Gastroesophageal sphincter (tissue), 4 donors: Measurements from ENCODE around the gene RAB42. TPM values are rescaled to one million over a fixed set of nuclear protein-coding genes. Genes with fewer than 3 reads are reported as not detected.

ENCODE experiments used
- ATAC-seq: fragments of 150-250 bp; one replicate; pipeline ENCODE4 v1.9.1; 2016; ENCODE audit warnings: mild to moderate bottlenecking, moderate library complexity
- H3K27ac ChIP-seq, 4 donors: fragments of 200-600 bp; sonication (generic) in 3 of 4; 1 replicate in 3 of 4; 2 replicates in 1 of 4; pipeline ENCODE4 v1.5.1; 2016 to 2019
- H3K27me3 ChIP-seq: fragments of 200-600 bp; sonication (generic); one replicate; pipeline ENCODE4 v1.5.1; 2019
- H3K36me3 ChIP-seq, 2 donors: fragments of 200-600 bp; sonication (generic); one replicate each; pipeline ENCODE4 v1.5.1; 2019; ENCODE audit warnings: control low read depth in 1 of 2
- H3K4me1 ChIP-seq, 3 donors: fragments of 200-600 bp; sonication (generic); 1 replicate in 2 of 3; 2 replicates in 1 of 3; pipeline ENCODE4 v1.5.1; 2016 to 2019; ENCODE audit warnings: control low read depth in 2 of 3
- H3K4me3 ChIP-seq, 2 donors: fragments of 200-600 bp; sonication (generic); one replicate each; pipeline ENCODE4 v1.5.1; 2019; ENCODE audit warnings: mild to moderate bottlenecking in 1 of 2, moderate library complexity in 1 of 2
- H3K9me3 ChIP-seq, 3 donors: fragments of 200-600 bp; sonication (generic); one replicate each; pipeline ENCODE4 v1.5.1; 2017 to 2019; ENCODE audit warnings: control low read depth in 2 of 3
- CTCF ChIP-seq, 4 experiments: fragments of 200-600 bp in 2 of 4; fragments of 450-650 bp in 2 of 4; sonication (generic) in 1 of 4; IDR thresholded peaks; one replicate each; pipeline ENCODE4 v1.5.1; 2017 to 2019; ENCODE audit warnings: antibody characterized with exemption in 4 of 4, mild to moderate bottlenecking in 2 of 4, moderate library complexity in 2 of 4
- EP300 ChIP-seq: sonication (generic); formaldehyde crosslinking; IDR thresholded peaks from one replicate; pipeline ENCODE4 v1.6.1; 2017; ENCODE audit warnings: antibody characterized with exemption, mild to moderate bottlenecking
- POLR2A ChIP-seq, 2 donors: fragments of 450-650 bp; IDR thresholded peaks; one replicate each; pipeline ENCODE4 v1.6.1; 2017; ENCODE audit warnings: antibody characterized with exemption in 2 of 2, mild to moderate bottlenecking in 2 of 2, moderate library complexity in 1 of 2
- POLR2AphosphoS5 ChIP-seq: sonication (generic); formaldehyde crosslinking; IDR thresholded peaks from one replicate; pipeline ENCODE4 v1.6.1; 2017; ENCODE audit warnings: antibody characterized with exemption
- WGBS, 2 donors: methylation state at CpG; one replicate each; pipeline ENCODE4 v1.1.5; 2018; ENCODE audit warnings: low coverage in 1 of 2; 5-methylcytosine and 5-hydroxymethylcytosine counted together
- total RNA-seq, 4 donors: library from RNA; depleted of rRNA; stranded (reverse); fragments of >200 nt; gene quantifications; one replicate each; pipeline ENCODE4 v1.1.0, GENCODE V29; 2016

Gene RAB42, protein sequence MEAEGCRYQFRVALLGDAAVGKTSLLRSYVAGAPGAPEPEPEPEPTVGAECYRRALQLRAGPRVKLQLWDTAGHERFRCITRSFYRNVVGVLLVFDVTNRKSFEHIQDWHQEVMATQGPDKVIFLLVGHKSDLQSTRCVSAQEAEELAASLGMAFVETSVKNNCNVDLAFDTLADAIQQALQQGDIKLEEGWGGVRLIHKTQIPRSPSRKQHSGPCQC
- 1 to 10 TPM in 3 of 4 donors, under 1 TPM in 1; 0.67 to 5.1 (median 2.5) TPM for total RNA-seq

- Histone ChIP-seq H3K27ac (peak within 1 kb of the TSS in 3 of 4 donors; percentile 9 to 68 (median 34)), H3K4me3 (peak within 1 kb of the TSS; percentile 36 to 58), H3K27me3 (no peaks in the 10 kb centered on the region), H3K9me3 (no peaks in the 10 kb centered on the region), H3K36me3 (no peaks in the 10 kb centered on the region), H3K4me1 (peaks cover 0 to 17% (median 0%) of the 10 kb centered on the region in 3 donors)
- ATAC-seq, result peak; percentile 77
- 14% methylated on average over 1 of the region's 13 CpGs; no CpG with 5 or more reads in 1 of the 2 donors for WGBS, 2 donors
- no peak for TF ChIP-seq POLR2AphosphoS5
- TF ChIP-seq CTCF (IDR thresholded peaks at IDR 0.05), result no peak
- no peak for TF ChIP-seq POLR2A (IDR thresholded peaks at IDR 0.05)
- TF ChIP-seq EP300, result no peak
Observed at GRCh38 chr1:28591708-28592320, at the start of gene RAB42. Gene RAB42 (plus strand): TSS chr1:28592265. CDS start chr1:28592512, 247 bp downstream.

DNA sequence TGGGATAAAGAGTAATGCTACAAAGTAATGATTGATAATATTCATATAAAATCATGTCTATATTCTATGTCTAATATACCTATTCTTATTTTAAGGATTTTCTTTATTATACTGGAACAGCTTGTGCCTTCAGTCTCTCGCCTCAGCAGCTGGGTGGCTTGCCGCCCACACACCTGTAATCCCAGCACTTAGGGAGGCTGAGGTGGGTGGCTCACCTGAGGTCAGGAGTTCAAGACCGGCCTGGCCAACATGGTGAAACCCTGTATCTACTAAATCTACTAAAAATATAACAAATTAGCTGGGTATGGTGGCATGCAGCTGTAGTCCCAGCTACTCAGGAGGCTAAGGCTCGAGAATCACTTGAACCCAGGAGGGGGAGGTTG is 46.8 kb upstream of the RAB42 start:
- no peak for ATAC-seq
- 75 to 96% methylated on average over 3 to 4 of the region's 4 CpGs for WGBS, 2 donors
- Histone ChIP-seq H3K4me3 (no peak overlapping the region), H3K27me3 (no peaks in the 10 kb centered on the region), H3K27ac (no peak overlapping the region), H3K4me1 (no peaks in the 10 kb centered on the region), H3K9me3 (no peaks in the 10 kb centered on the region), H3K36me3 (no peaks in the 10 kb centered on the region)
- no peak for TF ChIP-seq EP300
- TF ChIP-seq CTCF (IDR thresholded peaks at IDR 0.05), result no peak
- TF ChIP-seq POLR2AphosphoS5, result no peak
- no peak for TF ChIP-seq POLR2A (IDR thresholded peaks at IDR 0.05)

DNA sequence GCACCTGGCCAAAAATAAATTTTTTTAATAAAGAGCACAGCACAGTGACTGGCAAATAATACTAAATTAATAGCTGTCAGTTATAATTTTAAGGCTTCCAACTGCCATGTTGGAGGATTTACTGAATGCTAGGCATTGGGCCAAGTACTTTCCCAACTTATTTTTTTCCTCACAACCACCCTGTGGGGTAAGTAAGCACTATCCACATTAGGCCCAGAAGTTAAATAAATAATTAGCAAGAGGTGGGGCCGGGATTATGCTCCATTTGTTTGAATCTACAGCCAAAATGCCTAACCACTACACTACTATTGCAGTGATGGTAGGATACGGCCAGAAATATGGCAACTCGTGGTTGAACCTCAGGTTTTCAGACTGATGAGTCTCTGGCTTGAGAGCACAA is 43.7 kb upstream of the RAB42 start:
- Histone ChIP-seq H3K27me3 (no peaks in the 10 kb centered on the region), H3K4me3 (no peak overlapping the region), H3K9me3 (no peaks in the 10 kb centered on the region), H3K4me1 (peaks cover 0 to 7% (median 0%) of the 10 kb centered on the region in 3 donors), H3K27ac (no peak overlapping the region), H3K36me3 (no peaks in the 10 kb centered on the region)
- ATAC-seq, result no peak
- WGBS, 2 donors, result 71 to 75% methylated on average over 1 to 3 of the region's 3 CpGs
- TF ChIP-seq EP300, result no peak
- TF ChIP-seq POLR2AphosphoS5, result no peak
- no peak for TF ChIP-seq POLR2A (IDR thresholded peaks at IDR 0.05)
- TF ChIP-seq CTCF (IDR thresholded peaks at IDR 0.05), result no peak

DNA sequence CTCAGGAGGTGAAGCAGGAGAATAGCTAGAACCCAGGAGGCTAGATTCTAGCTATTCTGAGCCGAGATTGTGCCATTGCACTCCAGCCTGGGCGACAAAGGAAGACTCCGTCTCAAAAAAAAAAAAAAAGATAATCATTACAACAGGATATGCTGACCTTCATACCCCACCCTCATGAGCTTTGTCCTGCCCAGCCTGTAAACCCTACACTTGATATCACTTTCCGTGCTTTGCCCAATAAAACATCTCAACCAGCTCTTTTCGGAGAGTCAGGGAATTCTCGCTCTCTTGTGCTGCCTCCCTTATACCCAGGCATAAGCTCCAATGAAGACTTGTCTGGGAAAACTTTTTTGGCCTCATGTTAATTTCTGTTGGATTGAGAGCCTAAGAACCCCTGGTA is 40.7 kb upstream of the RAB42 start:
- Histone ChIP-seq H3K36me3 (peaks cover 0 to 23% of the 10 kb centered on the region in 2 donors), H3K9me3 (no peaks in the 10 kb centered on the region), H3K27me3 (no peaks in the 10 kb centered on the region), H3K4me3 (no peak overlapping the region), H3K4me1 (peaks cover 0 to 27% (median 0%) of the 10 kb centered on the region in 3 donors), H3K27ac (no peak overlapping the region)
- ATAC-seq, result no peak
- no peak for TF ChIP-seq CTCF (IDR thresholded peaks at IDR 0.05)
- TF ChIP-seq EP300, result no peak
- no peak for TF ChIP-seq POLR2A (IDR thresholded peaks at IDR 0.05)
- no peak for TF ChIP-seq POLR2AphosphoS5
- 86 to 97% methylated on average over 5 of the region's 6 CpGs for WGBS, 2 donors
